Right cardiac atrium (tissue), 5 donors: Measurements from ENCODE around the gene CENPW. TPM values are rescaled to one million over a fixed set of nuclear protein-coding genes. Genes with fewer than 3 reads are reported as not detected.
A peak's percentile ranks its signal among the peaks of the same experiment; 100 is the strongest.

Experiments
- ATAC-seq, 2 donors: fragments of 200-7000 bp; cut with Tn5 transposase; one replicate each; pipeline versions ENCODE4 v1.8.0 to v1.9.1; 2020; ENCODE audit warnings: moderate library complexity in 2 of 2, mild to moderate bottlenecking in 1 of 2
- DNase-seq, 3 donors: peaks; one replicate each; pipeline ENCODE4 v3.0.0-alpha.2; 2020
- H3K27ac ChIP-seq: one replicate; pipeline ENCODE4 v1.5.1; 2013; ENCODE audit warnings: mild to moderate bottlenecking, low read length, control low read depth, moderate library complexity
- H3K27me3 ChIP-seq: one replicate; pipeline ENCODE4 v1.6.1; 2013; ENCODE audit not compliant: control insufficient read depth, insufficient read depth
- H3K4me1 ChIP-seq: one replicate; pipeline ENCODE4 v1.6.1; 2013; ENCODE audit warnings: low read length; ENCODE audit not compliant: control insufficient read depth, insufficient read depth
- H3K4me3 ChIP-seq: one replicate; pipeline ENCODE4 v1.5.1; 2013; ENCODE audit warnings: low read length, control low read depth
- H3K9me3 ChIP-seq: one replicate; pipeline ENCODE4 v1.6.1; 2013; ENCODE audit warnings: low read length; ENCODE audit not compliant: control insufficient read depth
- WGBS: extraction: QIAGEN DNeasy Blood & Tissue Kit; methylation state at CpG from one replicate; pipeline ENCODE4 v1.1.7; 2013; 5-methylcytosine and 5-hydroxymethylcytosine counted together
- intact Hi-C, 4 donors: fragments of 100-400 bp; cut with DNase I; formaldehyde crosslinking; loops; one replicate each; pipeline versions ENCODE4 v1.11.0 to v1.14.0; 2022 to 2023
- polyA plus RNA-seq: library from polyadenylated mRNA; stranded (reverse); fragments of 200-250 nt; gene quantifications from one replicate; pipeline ENCODE4 v1.2.3, GENCODE V29; 2013
- total RNA-seq, 4 donors: library from RNA; stranded (reverse); fragmentation: NEBNext Ultra II Directional; extraction: Animal tissue kit (Norgen Biotek cat#: 25700); gene quantifications; one replicate each; pipeline ENCODE4 v1.2.1, GENCODE V29; 2021
- donor health status: healthy with polysubstance abuse.
- donor health status: DM: no; HTN: yes; CAD: no.
- donor health status: DM: no; HTN: no; CAD: no.
- donor health status: DM: no; HTN: yes; CAD: no; lungs with severe emphysema.
- donor health status: DM: yes; HTN: yes; CAD: no.

CENPW gene
- total and polyA plus RNA-seq, 5 donors, result 0.66 to 1.4 (median 1.0) TPM

DNA sequence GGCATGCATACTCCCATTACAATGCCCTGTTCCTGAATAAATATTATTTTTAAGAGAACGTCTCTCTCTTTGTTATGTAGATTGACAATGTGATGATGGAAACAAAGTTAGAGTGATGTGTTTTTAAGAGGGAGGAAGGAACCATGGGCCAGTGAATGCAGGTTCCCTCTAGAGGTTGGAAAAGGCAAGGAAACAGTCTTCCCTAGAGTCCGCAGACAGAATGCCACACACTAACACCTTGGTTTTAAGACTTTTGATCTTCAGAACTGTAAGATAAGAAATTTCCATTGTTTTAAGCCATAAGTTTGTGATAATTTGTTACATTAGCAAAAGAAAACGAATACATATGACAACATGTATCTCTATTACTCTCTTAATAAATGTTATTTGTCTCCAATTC lies 4.7 kb upstream of the CENPW start:
- no peak for DNase-seq
- intact Hi-C loops, result no loop called here
- H3K9me3 ChIP-seq, result no peaks in the 10 kb centered on the region
- H3K27ac ChIP-seq, result no peak overlapping the region
- H3K4me1 ChIP-seq, result no peaks in the 10 kb centered on the region
- no peak for ATAC-seq
- no peak overlapping the region for H3K4me3 ChIP-seq
- no peaks in the 10 kb centered on the region for H3K27me3 ChIP-seq
- 65% methylated on average over 3 of the region's 3 CpGs for WGBS

DNA sequence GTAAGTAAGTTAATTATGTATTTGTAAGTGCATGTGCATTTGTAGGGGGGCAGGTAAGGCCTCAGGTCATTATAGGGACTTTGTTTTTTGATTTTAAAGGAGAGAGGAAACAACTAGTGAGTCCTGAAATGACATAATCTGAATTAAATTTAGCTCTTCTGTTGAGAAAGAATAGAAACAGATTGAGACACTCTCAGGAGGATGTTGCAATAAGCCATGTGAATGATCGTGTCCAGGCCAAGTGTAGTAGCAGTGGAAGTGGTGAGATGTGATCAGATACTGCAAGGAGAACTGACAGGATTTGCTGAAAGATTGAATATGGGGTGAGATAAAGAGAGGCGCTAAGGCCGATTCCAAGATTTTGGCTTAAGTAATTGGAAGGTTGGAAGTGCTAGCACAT lies 2.6 kb upstream of the CENPW start:
- Histone ChIP-seq H3K4me3 (no peak overlapping the region), H3K27ac (no peak overlapping the region), H3K4me1 (peaks cover 2% of the 10 kb centered on the region), H3K27me3 (no peaks in the 10 kb centered on the region), H3K9me3 (no peaks in the 10 kb centered on the region)
- WGBS, result 31% methylated on average over 3 of the region's 3 CpGs
- intact Hi-C loops, result no loop called here
- DNase-seq, result no peak
- peak; percentile 70 to 76 for ATAC-seq

- 70% methylated on average over 3 of the region's 3 CpGs for WGBS
- peaks cover 2% of the 10 kb centered on the region for H3K4me1 ChIP-seq
- ATAC-seq (no peak), DNase-seq (no peak)
- no peak overlapping the region for H3K27ac ChIP-seq
- H3K9me3 ChIP-seq, result no peaks in the 10 kb centered on the region
- intact Hi-C loops, result no loop called here
- no peaks in the 10 kb centered on the region for H3K27me3 ChIP-seq
- H3K4me3 ChIP-seq, result no peak overlapping the region
These were observed 1.2 kb downstream of the CENPW start for GRCh38 chr6:126341126-126341525.

DNA sequence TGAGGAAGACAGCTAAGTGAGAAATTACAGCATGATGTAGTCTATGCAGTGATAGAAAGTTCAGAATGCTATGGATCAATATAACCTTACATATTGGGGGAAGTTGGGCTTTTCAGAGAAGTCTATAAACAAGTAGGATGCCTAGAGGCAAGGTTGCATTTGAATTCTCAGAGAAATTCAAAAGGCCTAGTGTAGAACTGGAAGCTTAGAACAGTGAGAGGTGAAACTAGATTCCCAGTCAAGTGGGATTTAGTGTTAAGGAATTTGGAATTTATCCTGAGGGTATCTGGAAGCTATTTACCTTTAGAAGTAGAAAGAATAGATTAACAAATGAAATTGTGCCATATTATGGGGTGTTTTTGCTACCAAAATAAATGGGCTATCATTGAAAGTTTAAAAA lies 4.3 kb downstream of the CENPW start:
- intact Hi-C loops, result no loop called here
- no peak for ATAC-seq

DNA sequence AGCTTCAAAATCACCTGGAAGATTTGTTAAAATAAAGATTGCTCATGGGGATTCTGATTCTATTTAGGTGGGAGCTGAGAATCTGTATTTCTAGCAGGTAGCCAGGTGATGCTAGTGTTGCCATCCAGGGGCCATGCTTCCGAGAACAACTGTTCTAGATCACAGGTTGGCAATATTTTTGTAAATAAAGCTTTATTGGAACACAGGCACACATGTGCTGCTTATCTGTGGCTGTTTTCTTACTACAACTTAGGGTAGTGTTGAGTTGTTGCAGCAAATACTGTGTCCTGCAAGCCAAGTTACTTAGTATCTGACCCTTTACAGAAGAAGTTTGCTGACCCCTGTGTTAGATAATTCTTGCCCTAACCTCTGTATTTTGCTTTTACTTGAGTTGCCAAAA lies 12.0 kb downstream of the CENPW start:
- 93% methylated on average over 1 of the region's 1 CpG for WGBS
- intact Hi-C loops, result no loop called here

More for the DNA sequence above, 4.3 kb downstream of the CENPW start:
- H3K4me1 ChIP-seq, result peaks cover 2% of the 10 kb centered on the region
- H3K27ac ChIP-seq, result no peak overlapping the region
- no peaks in the 10 kb centered on the region for H3K9me3 ChIP-seq
- no peaks in the 10 kb centered on the region for H3K27me3 ChIP-seq
- H3K4me3 ChIP-seq, result no peak overlapping the region
- DNase-seq, result no peak

GRCh38 chr6:126352514-126352913 lies 12.6 kb downstream of the CENPW start:
- Histone ChIP-seq H3K27me3 (no peaks in the 10 kb centered on the region), H3K9me3 (no peaks in the 10 kb centered on the region), H3K4me1 (no peaks in the 10 kb centered on the region), H3K4me3 (no peak overlapping the region), H3K27ac (no peak overlapping the region)
- intact Hi-C loops, result no loop called here
- DNase-seq, result no peak
- ATAC-seq, result no peak

More for the DNA sequence above, 12.0 kb downstream of the CENPW start:
- Histone ChIP-seq H3K27me3 (no peaks in the 10 kb centered on the region), H3K4me1 (no peaks in the 10 kb centered on the region), H3K27ac (no peak overlapping the region), H3K9me3 (no peaks in the 10 kb centered on the region), H3K4me3 (no peak overlapping the region)
- ATAC-seq, result no peak
- no peak for DNase-seq

DNA sequence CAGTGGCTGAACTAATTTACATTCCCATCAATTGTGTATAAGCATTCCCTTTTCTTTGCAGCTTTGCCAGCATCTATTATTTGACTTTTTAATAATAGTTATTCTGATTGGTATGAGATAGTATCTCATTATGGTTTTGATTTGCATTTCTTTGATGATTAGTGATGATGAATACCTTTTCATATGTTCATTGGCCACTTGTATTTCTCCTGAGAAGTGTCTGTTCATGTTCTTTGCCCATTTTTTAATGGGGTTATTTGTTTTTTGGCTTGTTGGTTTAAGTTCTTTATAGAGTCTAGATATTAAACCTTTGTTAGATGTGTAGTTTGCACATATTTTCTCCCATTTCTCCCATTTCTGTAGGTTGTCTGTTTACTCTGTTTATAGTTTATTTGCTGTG lies 16.6 kb downstream of the CENPW start:
- H3K9me3 ChIP-seq, result no peaks in the 10 kb centered on the region
- no peaks in the 10 kb centered on the region for H3K27me3 ChIP-seq
- ATAC-seq, result no peak
- H3K27ac ChIP-seq, result no peak overlapping the region
- no peaks in the 10 kb centered on the region for H3K4me1 ChIP-seq
- DNase-seq, result no peak
- H3K4me3 ChIP-seq, result no peak overlapping the region
- intact Hi-C loops, result no loop called here

GRCh38 chr6:126359936-126360537 lies 20.1 kb downstream of the CENPW start:
- 96% methylated on average over 1 of the region's 1 CpG for WGBS
- no peak for ATAC-seq
- Histone ChIP-seq H3K27ac (no peak overlapping the region), H3K4me1 (no peaks in the 10 kb centered on the region), H3K9me3 (no peaks in the 10 kb centered on the region), H3K4me3 (no peak overlapping the region), H3K27me3 (no peaks in the 10 kb centered on the region)
- intact Hi-C loops, result no loop called here
- no peak for DNase-seq

GRCh38 chr6:126361832-126362440 lies 22.0 kb downstream of the CENPW start:
- intact Hi-C loops, result no loop called here
- Histone ChIP-seq H3K4me3 (no peak overlapping the region), H3K9me3 (no peaks in the 10 kb centered on the region), H3K27ac (no peak overlapping the region), H3K4me1 (no peaks in the 10 kb centered on the region), H3K27me3 (no peaks in the 10 kb centered on the region)
- DNase-seq (no peak), ATAC-seq (no peak)
- 97% methylated on average over 3 of the region's 3 CpGs for WGBS

GRCh38 chr6:126367849-126368248 lies 27.9 kb downstream of the CENPW start:
- WGBS, result 89% methylated on average over 4 of the region's 4 CpGs
- intact Hi-C loops, result no loop called here
- Histone ChIP-seq H3K9me3 (no peaks in the 10 kb centered on the region), H3K27me3 (no peaks in the 10 kb centered on the region), H3K27ac (no peak overlapping the region), H3K4me1 (no peaks in the 10 kb centered on the region), H3K4me3 (no peak overlapping the region)
- DNase-seq (no peak), ATAC-seq (no peak)

DNA sequence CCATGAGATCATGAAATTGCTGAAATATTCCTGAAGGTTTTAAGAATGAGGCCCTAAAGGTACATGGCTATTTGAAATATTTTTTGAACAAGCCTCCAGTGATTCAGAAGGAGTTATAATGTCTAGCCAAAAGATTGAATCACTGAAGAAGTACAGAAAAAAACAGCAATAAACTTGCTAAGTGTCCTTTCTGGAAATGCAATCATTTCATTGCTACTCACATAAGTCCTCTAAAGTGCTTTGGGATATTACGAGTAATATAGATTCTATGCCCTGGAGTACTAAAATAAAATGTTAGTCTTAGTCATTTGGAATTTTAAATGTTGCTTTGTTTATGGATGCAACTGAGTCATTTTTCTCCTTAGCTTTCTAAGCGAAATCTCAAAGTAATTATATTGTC lies 32.7 kb downstream of the CENPW start:
- intact Hi-C loops, result no loop called here
- Histone ChIP-seq H3K4me1 (no peaks in the 10 kb centered on the region), H3K4me3 (no peak overlapping the region), H3K27ac (no peak overlapping the region), H3K27me3 (no peaks in the 10 kb centered on the region), H3K9me3 (peaks cover 3% of the 10 kb centered on the region)
- ATAC-seq, result no peak
- DNase-seq, result no peak
- 95% methylated on average over 2 of the region's 2 CpGs for WGBS

GRCh38 chr6:126373344-126373743 lies 33.4 kb downstream of the CENPW start:
- no peak for DNase-seq
- peaks cover 3% of the 10 kb centered on the region for H3K9me3 ChIP-seq
- no peak for ATAC-seq
- 97% methylated on average over 4 of the region's 4 CpGs for WGBS
- H3K4me3 ChIP-seq, result no peak overlapping the region
- H3K4me1 ChIP-seq, result no peaks in the 10 kb centered on the region
- intact Hi-C loops, result no loop called here
- no peaks in the 10 kb centered on the region for H3K27me3 ChIP-seq
- no peak overlapping the region for H3K27ac ChIP-seq
